ENCODE measurements around the gene ADAD2. TPM values are rescaled to one million over a fixed set of nuclear protein-coding genes. Genes with fewer than 3 reads are reported as not detected.

ADAD2 gene
- total and polyA plus RNA-seq, 9 of the 15 experiments (the other 6 are each of a cell fraction or from before 2014, with no cell fraction given): 0.07 TPM; not detected in 8

GRCh38 chr16:84218956-84219355 is 28.0 kb downstream of the ADAD2 start:
- Histone ChIP-seq H3K79me2 (ENCODE audit: control insufficient read depth, insufficient read depth, low read length) (no peaks in the 10 kb centered on the region), H3K9me3 (replicated peaks; ENCODE audit: control insufficient read depth, insufficient read depth, low read depth, low read length) (no peaks in the 10 kb centered on the region), H3K27me3 (ENCODE audit: control insufficient read depth in 2 of 2, insufficient read depth in 2 of 2, low read length in 2 of 2) (peaks cover 81 to 92% of the 10 kb centered on the region in 2 experiments), H3K9ac (ENCODE audit: insufficient read depth in 1 of 2, low read depth in 2 of 2, low read length in 2 of 2) (no peak overlapping the region), H4K20me1 (replicated peaks; ENCODE audit: control insufficient read depth, insufficient read depth, low read length) (peaks cover 8% of the 10 kb centered on the region; the same call in 1 of the 2 replicates), H3K9me1 (ENCODE audit: control insufficient read depth, insufficient read depth, low read length) (no peaks in the 10 kb centered on the region), H3K36me3 (ENCODE audit: control insufficient read depth, insufficient read depth, low read length) (no peaks in the 10 kb centered on the region), H2AFZ (ENCODE audit: low read depth, low read length) (no peak overlapping the region), H3K4me2 (ENCODE audit: insufficient read depth, low read length) (no peak overlapping the region), H3K27ac (ENCODE audit: extremely low read depth, low read depth, low read length) (no peak overlapping the region), H3K4me3 (no peak overlapping the region), H3K4me1 (replicated peaks in 1 of 2; ENCODE audit: control insufficient read depth in 2 of 2, insufficient read depth in 2 of 2, low read length in 2 of 2) (peaks cover 0 to 6% of the 10 kb centered on the region in 2 experiments; a peak in 1 of 5 replicates)
- no peak for ATAC-seq
- DNase-seq (ENCODE audit: extremely low read depth in 1 of 4, low spot score in 3 of 4): no peak
- no TSS peak for BruUV-seq (replicated peaks)
- in situ Hi-C loops (cut with MboI) (no loop called here), intact Hi-C loops (cut with micrococcal nuclease) (no loop called here)
- 0% methylated on average over 6 of the region's 6 CpGs for WGBS (ENCODE audit: insufficient coverage, low coverage, missing lambda C conversion rate)
- CTCF ChIA-PET (ENCODE audit: low intra/inter-chr PET ratio): no interaction called here
- POLR2A ChIA-PET: interaction anchor here (0.6 to 1.1 kb wide), 5 partner anchors 11 to 899 kb away, joined by 3 to 5 read pairs (median 4); no protein-coding TSS in a partner anchor
- no peak for FAIRE-seq
- TF ChIP-seq POU5F1 (IDR thresholded peaks at IDR 0.05; ENCODE audit: borderline replicate concordance, low read depth, low read length, partially characterized antibody): no peak
- TF ChIP-seq ZNF140 (CRISPR knock-in tag; IDR thresholded peaks at IDR 0.05): no peak
- no peak for TF ChIP-seq TCF7L2 (IDR thresholded peaks at IDR 0.05; ENCODE audit: low read depth, low read length)
- no peak for TF ChIP-seq ZNF184 (CRISPR knock-in tag; IDR thresholded peaks at IDR 0.05)
- TF ChIP-seq ETV6 (IDR thresholded peaks at IDR 0.05; ENCODE audit: borderline replicate concordance in 1 of 2, low read depth in 2 of 2, low read length in 1 of 2): no peak
- TF ChIP-seq ETV6 (CRISPR knock-in tag; IDR thresholded peaks at IDR 0.05; ENCODE audit: borderline replicate concordance): no peak
- no peak for TF ChIP-seq CHD7 (IDR thresholded peaks at IDR 0.05; ENCODE audit: low read depth, low read length)
- no peak for TF ChIP-seq HNRNPH1 (optimal IDR thresholded peaks at IDR 0.05; ENCODE audit: low read depth, low read length)
- no peak for TF ChIP-seq POLR3A (IDR thresholded peaks at IDR 0.05; ENCODE audit: borderline replicate concordance, extremely low read depth, insufficient read depth, insufficient read length)
- TF ChIP-seq ZNF444 (CRISPR knock-in tag; IDR thresholded peaks at IDR 0.05): no peak

All from K562 (cell line).